SK-N-MC (cell line): ENCODE data around the gene RELN.

Source experiments
- DNase-seq: peaks from one replicate; pipeline ENCODE4 v3.0.0-alpha.2; 2011; ENCODE audit warnings: low read depth, low spot score
- H3K27ac ChIP-seq: fragments of 200-600 bp; sonication (generic); 2 replicates; pipeline ENCODE4 v1.5.1; 2016; ENCODE audit warnings: mixed run types
- H3K36me3 ChIP-seq: fragments of 200-600 bp; sonication (generic); 2 replicates; pipeline ENCODE4 v1.6.1; 2017; ENCODE audit warnings: antibody characterized with exemption, low read length, mixed read lengths; ENCODE audit not compliant: insufficient read depth
- H3K4me3 ChIP-seq: fragments of 200-600 bp; sonication (generic); 2 replicates; pipeline ENCODE4 v1.5.1; 2016
- H3K9ac ChIP-seq: fragments of 200-600 bp; sonication (generic); 2 replicates; pipeline ENCODE4 v1.8.0; 2017; ENCODE audit warnings: mixed run types, mixed read lengths; ENCODE audit not compliant: insufficient read length
- H3K9me3 ChIP-seq: fragments of 200-600 bp; sonication (generic); 2 replicates; pipeline ENCODE4 v1.6.1; 2017; ENCODE audit warnings: low read depth, mild to moderate bottlenecking, antibody characterized with exemption, low read length, moderate library complexity, mixed read lengths
- EZH2 ChIP-seq: fragments of 200-600 bp; sonication (generic); IDR thresholded peaks from one replicate; pipeline ENCODE4 v1.6.1; 2017; ENCODE audit warnings: antibody characterized with exemption
- FOXP2 ChIP-seq: optimal IDR thresholded peaks from 2 replicates; pipeline ENCODE3; 2011; ENCODE audit warnings: mild to moderate bottlenecking, moderate library complexity; ENCODE audit not compliant: insufficient read depth; ENCODE audit errors: extremely low read length, control extremely low read depth
- POLR2AphosphoS5 ChIP-seq: IDR thresholded peaks from 2 replicates; pipeline ENCODE4 v1.6.1; 2012; ENCODE audit warnings: mild to moderate bottlenecking, low read depth, low read length, borderline replicate concordance

Gene RELN

GRCh38 chr7:103879928-103880600 lies 109.4 kb downstream of the RELN start:
- Histone ChIP-seq H3K27ac (no peak overlapping the region), H3K36me3 (no peaks in the 10 kb centered on the region), H3K4me3 (no peak overlapping the region), H3K9me3 (no peaks in the 10 kb centered on the region), H3K9ac (no peak overlapping the region)
- no peak for TF ChIP-seq EZH2
- no peak for TF ChIP-seq POLR2AphosphoS5
- no peak for TF ChIP-seq FOXP2
- no peak for DNase-seq

GRCh38 chr7:103879411-103879810 lies 110.0 kb downstream of the RELN start:
- Histone ChIP-seq H3K4me3 (no peak overlapping the region), H3K9me3 (no peaks in the 10 kb centered on the region), H3K36me3 (no peaks in the 10 kb centered on the region), H3K9ac (no peak overlapping the region), H3K27ac (no peak overlapping the region)
- DNase-seq = no peak
- no peak for TF ChIP-seq POLR2AphosphoS5
- no peak for TF ChIP-seq FOXP2

- Histone ChIP-seq H3K27ac (no peak overlapping the region), H3K4me3 (no peak overlapping the region), H3K36me3 (no peaks in the 10 kb centered on the region), H3K9ac (no peak overlapping the region), H3K9me3 (no peaks in the 10 kb centered on the region)
- TF ChIP-seq EZH2 = no peak
- no peak for TF ChIP-seq POLR2AphosphoS5
- no peak for TF ChIP-seq FOXP2
- no peak for DNase-seq
Observed at GRCh38 chr7:103877565-103877964, 111.9 kb downstream of the RELN start.

- Histone ChIP-seq H3K9ac (no peak overlapping the region), H3K36me3 (no peaks in the 10 kb centered on the region), H3K4me3 (no peak overlapping the region), H3K27ac (no peak overlapping the region), H3K9me3 (no peaks in the 10 kb centered on the region)
- TF ChIP-seq FOXP2 (no peak), POLR2AphosphoS5 (no peak), EZH2 (no peak)
- DNase-seq = no peak
Observed at GRCh38 chr7:103875718-103876117, 113.7 kb downstream of the RELN start.

GRCh38 chr7:103871473-103871872 lies 118.0 kb downstream of the RELN start:
- TF ChIP-seq EZH2 = no peak
- TF ChIP-seq POLR2AphosphoS5 = no peak
- no peak for TF ChIP-seq FOXP2
- no peak overlapping the region for H3K4me3 ChIP-seq

GRCh38 chr7:103870664-103871063 lies 118.8 kb downstream of the RELN start:
- Histone ChIP-seq H3K27ac (no peak overlapping the region), H3K4me3 (no peak overlapping the region), H3K36me3 (no peaks in the 10 kb centered on the region), H3K9ac (no peak overlapping the region), H3K9me3 (no peaks in the 10 kb centered on the region)
- DNase-seq = no peak
- TF ChIP-seq FOXP2 (no peak), POLR2AphosphoS5 (no peak), EZH2 (no peak)

More at GRCh38 chr7:103871473-103871872, 118.0 kb downstream of the RELN start:
- H3K27ac ChIP-seq = no peak overlapping the region
- no peak overlapping the region for H3K9ac ChIP-seq
- no peak for DNase-seq
- H3K36me3 ChIP-seq = no peaks in the 10 kb centered on the region
- H3K9me3 ChIP-seq = no peaks in the 10 kb centered on the region

- Histone ChIP-seq H3K4me3 (no peak overlapping the region), H3K9me3 (no peaks in the 10 kb centered on the region), H3K27ac (no peak overlapping the region), H3K9ac (no peak overlapping the region), H3K36me3 (no peaks in the 10 kb centered on the region)
- TF ChIP-seq FOXP2 (no peak), POLR2AphosphoS5 (no peak), EZH2 (no peak)
- DNase-seq = no peak
Observed at GRCh38 chr7:103867874-103868273, 121.6 kb downstream of the RELN start.

- no peak overlapping the region for H3K27ac ChIP-seq
- TF ChIP-seq POLR2AphosphoS5 (no peak), FOXP2 (no peak), EZH2 (no peak)
- H3K4me3 ChIP-seq = no peak overlapping the region
- DNase-seq = no peak
- H3K9ac ChIP-seq = no peak overlapping the region
- no peaks in the 10 kb centered on the region for H3K9me3 ChIP-seq
- no peaks in the 10 kb centered on the region for H3K36me3 ChIP-seq
Observed at GRCh38 chr7:103866919-103867318, 122.5 kb downstream of the RELN start.

GRCh38 chr7:103865442-103865841 lies 124.0 kb downstream of the RELN start:
- no peak overlapping the region for H3K4me3 ChIP-seq
- H3K36me3 ChIP-seq = no peaks in the 10 kb centered on the region
- no peak overlapping the region for H3K27ac ChIP-seq
- H3K9ac ChIP-seq = no peak overlapping the region
- H3K9me3 ChIP-seq = no peaks in the 10 kb centered on the region
- no peak for DNase-seq
- TF ChIP-seq EZH2 = no peak
- no peak for TF ChIP-seq POLR2AphosphoS5
- TF ChIP-seq FOXP2 = no peak
